ENCODE data around the gene CRYL1. TPM values are rescaled to one million over a fixed set of nuclear protein-coding genes. Genes with fewer than 3 reads are reported as not detected.

Gene CRYL1
- total and polyA plus RNA-seq, 2 donors (not counting 1 experiment from before 2014, with no cell fraction given): 6.5 to 15.1 TPM

- no peaks in the 10 kb centered on the region for H3K9me3 ChIP-seq (ENCODE audit: control extremely low read depth in 1 of 3, control insufficient read depth in 2 of 3, insufficient read depth in 1 of 3, low read length in 2 of 3)
- intact Hi-C loops (cut with micrococcal nuclease): no loop called here
- ChIA-PET CTCF (no interaction called here), POLR2A (no interaction called here)
- H3K4me1 ChIP-seq (ENCODE audit: control insufficient read depth in 2 of 2, insufficient read depth in 2 of 2, low read length in 2 of 2): no peaks in the 10 kb centered on the region
- TF ChIP-seq, protein P1, sequence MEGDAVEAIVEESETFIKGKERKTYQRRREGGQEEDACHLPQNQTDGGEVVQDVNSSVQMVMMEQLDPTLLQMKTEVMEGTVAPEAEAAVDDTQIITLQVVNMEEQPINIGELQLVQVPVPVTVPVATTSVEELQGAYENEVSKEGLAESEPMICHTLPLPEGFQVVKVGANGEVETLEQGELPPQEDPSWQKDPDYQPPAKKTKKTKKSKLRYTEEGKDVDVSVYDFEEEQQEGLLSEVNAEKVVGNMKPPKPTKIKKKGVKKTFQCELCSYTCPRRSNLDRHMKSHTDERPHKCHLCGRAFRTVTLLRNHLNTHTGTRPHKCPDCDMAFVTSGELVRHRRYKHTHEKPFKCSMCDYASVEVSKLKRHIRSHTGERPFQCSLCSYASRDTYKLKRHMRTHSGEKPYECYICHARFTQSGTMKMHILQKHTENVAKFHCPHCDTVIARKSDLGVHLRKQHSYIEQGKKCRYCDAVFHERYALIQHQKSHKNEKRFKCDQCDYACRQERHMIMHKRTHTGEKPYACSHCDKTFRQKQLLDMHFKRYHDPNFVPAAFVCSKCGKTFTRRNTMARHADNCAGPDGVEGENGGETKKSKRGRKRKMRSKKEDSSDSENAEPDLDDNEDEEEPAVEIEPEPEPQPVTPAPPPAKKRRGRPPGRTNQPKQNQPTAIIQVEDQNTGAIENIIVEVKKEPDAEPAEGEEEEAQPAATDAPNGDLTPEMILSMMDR (IDR thresholded peaks at IDR 0.05): no peak
- no peaks in the 10 kb centered on the region for H3K27me3 ChIP-seq (replicated peaks in 1 of 4; ENCODE audit: control extremely low read depth in 1 of 4, control insufficient read depth in 3 of 4, insufficient read depth in 4 of 4, low read length in 3 of 4)
- Mint-ChIP-seq H3K4me1 (no peaks in the 10 kb centered on the region), H3K9me3 (ENCODE audit: insufficient read depth) (no peaks in the 10 kb centered on the region), H3K4me3 (no peak overlapping the region), H3K27ac (no peak overlapping the region), H3K27me3 (no peaks in the 10 kb centered on the region)
- no peak overlapping the region for H3K27ac ChIP-seq (ENCODE audit: low read length in 2 of 2)
- H3K9ac ChIP-seq (ENCODE audit: low read length): no peak overlapping the region
- H3K4me3 ChIP-seq (ENCODE audit: control extremely low read depth in 1 of 5, extremely low read depth in 1 of 5, insufficient read depth in 1 of 5, low read depth in 2 of 5, low read length in 4 of 5): no peak overlapping the region
- H3K36me3 ChIP-seq (replicated peaks in 1 of 2; ENCODE audit: control extremely low read depth in 1 of 2, control insufficient read depth in 1 of 2, extremely low read depth in 1 of 2, insufficient read depth in 2 of 2, low read length in 1 of 2): no peaks in the 10 kb centered on the region
- no peak for ATAC-seq (ENCODE audit: low read depth)
- 97% methylated on average over 11 of the region's 13 CpGs for WGBS (ENCODE audit: insufficient coverage)
- DNase-seq: no peak
- H3K4me2 ChIP-seq (replicated peaks; ENCODE audit: low read depth, low read length, poor library complexity, severe bottlenecking): no peak overlapping the region
- no peak overlapping the region for H2AFZ ChIP-seq (ENCODE audit: insufficient read depth, low read depth, low read length, poor library complexity, severe bottlenecking)
- no peaks in the 10 kb centered on the region for H3K79me2 ChIP-seq (ENCODE audit: control insufficient read depth, insufficient read depth, low read length)
- no peaks in the 10 kb centered on the region for H4K20me1 ChIP-seq (ENCODE audit: control insufficient read depth, insufficient read depth, low read length, poor library complexity, severe bottlenecking)
Observed at GRCh38 chr13:20404488-20405222, 121.0 kb downstream of the CRYL1 start.

DNA sequence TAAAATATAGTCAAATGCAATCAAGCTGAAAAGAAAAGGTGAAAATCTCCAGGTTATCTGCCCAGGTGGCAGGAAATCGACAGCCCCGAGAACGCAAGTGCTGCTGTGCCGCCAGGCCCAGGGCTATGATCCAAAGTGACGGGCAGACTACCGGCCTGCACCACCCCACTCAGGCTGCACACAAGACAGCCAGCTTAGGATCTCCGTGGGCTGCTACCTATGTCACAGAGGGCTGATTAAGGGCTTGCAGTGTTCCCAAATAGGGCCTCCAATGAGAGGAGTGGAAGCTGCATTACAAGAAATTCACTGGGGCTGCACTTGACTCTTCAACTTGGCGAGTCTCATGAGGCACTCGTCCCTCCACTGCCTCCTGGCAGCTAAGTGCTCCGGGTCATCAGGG, 121.8 kb downstream of the CRYL1 start:
- ATAC-seq (ENCODE audit: low read depth) (no peak), DNase-seq (no peak)
- Histone ChIP-seq H3K27me3 (replicated peaks in 1 of 4; ENCODE audit: control extremely low read depth in 1 of 4, control insufficient read depth in 3 of 4, insufficient read depth in 4 of 4, low read length in 3 of 4) (no peaks in the 10 kb centered on the region), H3K27ac (ENCODE audit: low read length in 2 of 2) (no peak overlapping the region), H3K79me2 (ENCODE audit: control insufficient read depth, insufficient read depth, low read length) (no peaks in the 10 kb centered on the region), H2AFZ (ENCODE audit: insufficient read depth, low read depth, low read length, poor library complexity, severe bottlenecking) (no peak overlapping the region), H3K9me3 (ENCODE audit: control extremely low read depth in 1 of 3, control insufficient read depth in 2 of 3, insufficient read depth in 1 of 3, low read length in 2 of 3) (no peaks in the 10 kb centered on the region), H3K9ac (ENCODE audit: low read length) (no peak overlapping the region), H3K4me2 (replicated peaks; ENCODE audit: low read depth, low read length, poor library complexity, severe bottlenecking) (no peak overlapping the region), H4K20me1 (ENCODE audit: control insufficient read depth, insufficient read depth, low read length, poor library complexity, severe bottlenecking) (no peaks in the 10 kb centered on the region), H3K4me1 (ENCODE audit: control insufficient read depth in 2 of 2, insufficient read depth in 2 of 2, low read length in 2 of 2) (no peaks in the 10 kb centered on the region), H3K36me3 (replicated peaks in 1 of 2; ENCODE audit: control extremely low read depth in 1 of 2, control insufficient read depth in 1 of 2, extremely low read depth in 1 of 2, insufficient read depth in 2 of 2, low read length in 1 of 2) (no peaks in the 10 kb centered on the region), H3K4me3 (ENCODE audit: control extremely low read depth in 1 of 5, extremely low read depth in 1 of 5, insufficient read depth in 1 of 5, low read depth in 2 of 5, low read length in 4 of 5) (no peak overlapping the region)
- intact Hi-C loops (cut with micrococcal nuclease): no loop called here
- H3K9me3 Mint-ChIP-seq (ENCODE audit: insufficient read depth): no peaks in the 10 kb centered on the region
- POLR2A ChIA-PET: no interaction called here
- no peaks in the 10 kb centered on the region for H3K27me3 Mint-ChIP-seq
- no peak overlapping the region for H3K27ac Mint-ChIP-seq
- no peak overlapping the region for H3K4me3 Mint-ChIP-seq
- WGBS (ENCODE audit: insufficient coverage): 100% methylated on average over 8 of the region's 10 CpGs
- H3K4me1 Mint-ChIP-seq: no peaks in the 10 kb centered on the region
- CTCF ChIA-PET: no interaction called here
- TF ChIP-seq, protein P1 (IDR thresholded peaks at IDR 0.05): no peak
- no peak for TF ChIP-seq EZH2 (IDR thresholded peaks at IDR 0.05; ENCODE audit: borderline replicate concordance, insufficient read depth, low read depth, low read length, poor library complexity, severe bottlenecking)
